Peyer's patch (tissue), 4 donors: ENCODE data around the gene DPH2.

Experiments
- CTCF ChIP-seq, 6 experiments: fragments of 450-650 bp in 4 of 6; fragments of 200-600 bp in 2 of 6; sonication (generic) in 1 of 6; IDR thresholded peaks; one replicate each; pipeline ENCODE4 v1.5.1; 2017 to 2019; ENCODE audit warnings: antibody characterized with exemption in 6 of 6, mild to moderate bottlenecking in 3 of 6, moderate library complexity in 1 of 6
- POLR2A ChIP-seq, 2 donors: fragments of 450-650 bp; IDR thresholded peaks; one replicate each; pipeline ENCODE4 v1.5.1; 2017; ENCODE audit warnings: antibody characterized with exemption in 2 of 2, mild to moderate bottlenecking in 2 of 2, moderate library complexity in 2 of 2

GRCh38 chr1:43968348-43968948, 1.4 kb upstream of the DPH2 start:
- TF ChIP-seq POLR2A (IDR thresholded peaks at IDR 0.05): no peak
- no peak for TF ChIP-seq CTCF (IDR thresholded peaks at IDR 0.05)
